ENCODE results near the gene TMEM51.

The TMEM51 gene

DNA sequence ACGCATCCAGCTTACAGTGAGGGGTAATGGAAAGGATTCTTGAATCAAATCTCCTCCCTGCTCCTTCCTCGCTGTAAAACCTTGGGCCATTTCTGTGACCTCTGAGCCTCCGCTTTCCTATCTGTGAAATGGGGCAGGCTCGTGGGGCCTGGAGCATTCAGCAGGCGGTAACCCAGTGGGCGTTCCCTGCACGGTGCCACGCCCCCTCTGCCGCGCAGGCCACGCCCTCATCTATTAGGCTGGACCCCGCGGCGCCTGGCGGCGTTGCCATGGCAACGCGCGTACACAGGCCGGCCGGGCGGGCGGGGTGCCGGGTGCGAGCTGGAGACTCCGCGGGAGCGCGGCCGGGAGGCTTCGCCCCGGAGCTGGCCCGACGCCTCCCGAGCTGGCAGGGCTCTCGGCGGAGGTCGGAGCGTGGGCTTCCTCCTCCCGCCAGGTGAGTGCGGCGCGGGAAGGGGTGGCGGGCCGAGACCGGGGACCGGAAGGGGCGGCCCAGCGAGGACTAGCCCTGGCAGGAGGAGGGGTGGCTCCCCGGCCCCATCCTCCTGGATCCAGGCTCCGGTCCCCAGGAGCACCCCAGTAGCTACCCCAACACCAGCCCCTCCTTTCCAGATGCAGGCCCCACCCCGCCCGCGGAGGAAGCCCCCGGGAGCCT, 93.5 kb downstream of the TMEM51 start, which contains the start of gene FHAD1:
Gene FHAD1 (plus strand): TSS at position 264 of the 655 bp plus-strand sequence. CDS start 4,562 bp downstream, outside the sequence.
- DNase-seq (ENCODE audit: low read depth): peak; percentile 23

- no peak for DNase-seq (ENCODE audit: low read depth)
Measured at GRCh38 chr1:15248216-15248615, 94.7 kb downstream of the TMEM51 start.

DNA sequence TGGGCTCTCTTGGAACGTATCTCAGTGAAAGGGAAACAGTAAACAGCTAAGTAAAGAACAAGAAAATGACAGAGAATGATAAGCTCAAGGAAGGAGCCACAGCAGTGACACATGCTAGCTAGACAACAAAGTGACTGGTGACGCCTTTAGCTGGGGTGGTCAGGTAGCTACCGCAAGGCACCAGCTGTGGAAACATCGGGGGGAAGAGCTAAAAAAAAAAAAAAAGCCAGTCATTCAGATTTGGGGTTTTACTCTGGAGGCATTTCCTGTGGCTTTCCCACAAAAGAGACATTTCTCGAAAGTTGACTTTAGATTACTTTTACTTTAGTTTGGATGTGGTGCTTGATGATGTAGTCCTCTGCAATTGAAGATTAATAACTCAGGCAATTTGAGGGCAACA, 95.5 kb downstream of the TMEM51 start:
- DNase-seq (ENCODE audit: low read depth): peak; percentile 14

DNA sequence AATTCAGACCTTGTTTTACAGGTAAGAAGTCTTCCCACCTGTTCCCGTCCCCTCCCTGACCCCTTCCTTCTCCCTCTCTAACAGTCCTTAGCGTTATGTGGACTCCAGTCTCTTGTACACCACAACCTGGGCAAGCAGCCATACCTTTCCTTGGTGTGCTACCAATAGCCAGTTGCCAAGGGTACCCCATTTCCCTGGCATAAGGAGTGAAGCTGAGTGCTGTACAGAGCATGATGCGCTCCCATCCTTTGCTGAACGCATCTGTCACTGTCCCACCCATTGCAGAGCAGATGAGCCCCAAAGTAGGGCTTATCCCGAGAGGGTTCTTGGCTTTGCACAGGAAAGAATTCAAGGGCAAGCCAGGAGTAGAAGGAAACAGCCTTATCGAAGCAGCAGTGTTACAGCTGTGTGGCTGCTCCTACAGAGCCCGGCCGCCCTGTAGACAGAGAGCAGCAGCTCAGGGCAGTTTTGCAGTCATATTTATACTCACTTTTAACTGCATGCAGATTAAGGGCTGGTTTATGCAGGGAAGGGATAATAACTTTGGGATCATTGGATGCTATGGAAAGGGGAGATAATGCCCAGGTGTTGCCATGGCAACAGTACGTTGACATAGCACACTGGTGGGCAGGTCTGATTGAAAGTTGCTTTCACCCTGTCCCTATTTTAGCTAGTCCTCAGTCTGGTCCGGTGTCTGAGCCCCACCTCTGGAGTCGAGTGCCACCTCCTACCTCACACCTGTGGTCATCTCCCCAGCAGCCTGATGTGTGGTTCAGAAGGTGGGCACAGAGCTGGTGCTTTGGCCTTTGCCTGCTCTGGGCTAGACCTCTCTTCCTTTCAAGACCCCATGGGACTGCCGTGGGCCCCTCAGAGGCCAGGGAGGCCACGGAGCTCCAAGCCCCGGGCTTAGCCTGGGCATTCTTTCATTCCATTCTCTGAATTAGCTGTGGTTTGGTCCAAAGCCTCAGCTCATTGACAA, 98.6 kb downstream of the TMEM51 start:
- no peak for DNase-seq (ENCODE audit: low read depth)

GRCh38 chr1:15254559-15254958, 101.0 kb downstream of the TMEM51 start:
- DNase-seq (ENCODE audit: low read depth): no peak

DNA sequence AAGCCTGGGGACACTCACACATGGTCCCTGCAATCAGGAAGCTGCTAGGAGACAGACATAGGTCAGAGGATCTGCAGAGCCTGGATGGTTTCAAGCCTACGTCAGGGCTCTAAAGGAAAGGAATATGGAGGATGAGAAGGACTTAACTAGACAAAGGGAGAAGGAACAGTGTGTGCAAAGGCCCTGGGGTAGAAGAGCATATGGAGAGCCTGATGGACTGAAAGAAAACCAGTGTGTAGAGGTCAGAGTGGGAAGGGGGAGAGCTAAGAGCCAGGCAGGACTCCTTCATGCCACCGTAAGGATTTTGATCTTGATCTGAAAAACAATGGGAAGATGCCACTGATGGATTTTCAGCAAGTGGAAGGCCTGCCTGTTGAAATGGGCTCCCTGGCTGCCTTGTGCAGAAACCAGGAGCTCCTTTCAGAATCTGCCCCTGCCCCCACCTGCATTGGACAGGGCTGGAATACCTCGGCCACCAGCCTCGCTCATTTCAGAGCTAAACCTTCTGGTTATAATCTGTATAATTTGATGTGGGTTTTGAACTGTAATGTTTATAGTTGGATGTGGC, 102.1 kb downstream of the TMEM51 start:
- DNase-seq (ENCODE audit: low read depth): no peak

- no peak for DNase-seq (ENCODE audit: low read depth)
Measured at GRCh38 chr1:15256584-15256983, 103.0 kb downstream of the TMEM51 start.

- no peak for DNase-seq (ENCODE audit: low read depth)
Measured at GRCh38 chr1:15257309-15257708, 103.8 kb downstream of the TMEM51 start.

GRCh38 chr1:15258833-15259621, 105.5 kb downstream of the TMEM51 start:
- no peak for DNase-seq (ENCODE audit: low read depth)

DNA sequence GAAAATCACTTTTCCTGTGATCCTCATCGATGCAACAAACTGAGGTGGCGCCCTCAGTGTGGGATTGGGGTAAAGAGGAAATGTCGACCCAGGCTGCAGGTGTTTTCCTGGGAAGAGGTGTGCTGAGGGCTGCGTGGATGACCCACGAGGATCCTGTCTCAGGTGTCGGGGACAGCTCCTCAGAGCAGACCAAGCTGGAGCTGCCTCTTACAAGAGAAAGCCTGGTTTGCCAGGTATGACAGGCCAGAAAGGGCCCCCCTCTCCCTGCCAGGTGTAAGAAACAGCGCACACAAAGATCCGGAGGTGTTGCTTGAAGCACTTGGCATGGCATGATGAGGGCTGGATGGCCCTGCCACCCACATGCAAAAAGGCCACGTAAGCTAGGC, 106.1 kb downstream of the TMEM51 start:
- no peak for DNase-seq (ENCODE audit: low read depth)

GRCh38 chr1:15260418-15261154, 107.0 kb downstream of the TMEM51 start:
- no peak for DNase-seq (ENCODE audit: low read depth)

DNA sequence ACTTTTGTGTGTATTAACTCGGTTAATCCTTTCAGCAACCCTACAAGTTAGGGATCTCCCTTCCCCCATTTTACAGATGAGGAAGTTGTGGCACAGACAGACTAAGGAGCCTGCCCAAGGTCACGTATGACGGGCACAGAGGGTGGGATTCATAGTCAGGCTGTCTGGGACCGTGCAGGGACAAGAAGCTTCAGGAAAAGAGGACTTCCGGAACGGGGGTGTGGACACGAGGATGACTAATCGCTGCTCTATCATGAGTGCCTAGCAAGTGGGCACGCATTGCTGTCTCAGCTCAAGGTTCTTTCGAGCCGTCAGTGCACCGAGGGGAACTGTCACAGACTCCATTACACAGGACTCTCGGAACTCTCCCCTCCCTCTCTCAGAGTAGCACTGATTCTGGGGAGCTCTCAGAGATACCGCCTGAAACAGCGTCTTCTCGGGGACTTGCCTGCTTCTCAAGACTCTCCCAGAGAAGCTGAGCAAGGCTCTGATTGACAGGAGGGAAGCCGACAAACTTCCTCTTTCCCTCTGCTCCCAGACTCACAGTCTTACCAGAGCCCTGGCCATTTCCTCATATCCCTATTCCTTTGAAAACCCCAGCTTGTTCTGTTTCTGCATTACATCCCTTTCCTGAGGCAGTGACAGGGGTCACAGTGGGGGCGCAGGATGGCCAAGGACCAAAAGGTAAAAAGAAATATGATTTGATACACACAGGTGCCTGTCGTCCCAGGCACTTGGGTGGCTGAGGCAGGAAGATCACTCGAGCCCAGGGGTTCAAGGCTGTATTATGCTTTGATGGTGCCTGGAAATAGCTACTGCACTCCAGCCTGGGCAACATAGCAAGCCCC, 107.8 kb downstream of the TMEM51 start:
- no peak for DNase-seq (ENCODE audit: low read depth)

DNA sequence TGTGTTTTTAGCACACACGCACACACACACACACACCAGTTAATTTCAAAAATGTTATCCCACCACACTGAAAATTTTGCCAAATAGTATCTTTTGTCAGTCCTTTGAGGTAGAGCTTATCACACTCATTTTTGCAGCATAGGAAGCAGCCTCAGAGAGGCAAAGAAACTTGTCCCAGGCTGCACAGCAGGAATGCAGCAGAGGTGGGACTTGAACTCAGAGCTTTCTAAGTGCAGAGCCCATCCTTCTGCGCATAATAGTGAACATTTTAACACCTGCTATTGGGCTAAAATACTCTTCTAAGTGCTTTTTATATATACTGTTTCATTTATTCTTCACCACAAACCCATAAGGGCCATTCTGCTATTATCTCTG, 108.4 kb downstream of the TMEM51 start:
- DNase-seq (ENCODE audit: low read depth): no peak

GRCh38 chr1:15262706-15263105, 109.2 kb downstream of the TMEM51 start:
- no peak for DNase-seq (ENCODE audit: low read depth)

DNA sequence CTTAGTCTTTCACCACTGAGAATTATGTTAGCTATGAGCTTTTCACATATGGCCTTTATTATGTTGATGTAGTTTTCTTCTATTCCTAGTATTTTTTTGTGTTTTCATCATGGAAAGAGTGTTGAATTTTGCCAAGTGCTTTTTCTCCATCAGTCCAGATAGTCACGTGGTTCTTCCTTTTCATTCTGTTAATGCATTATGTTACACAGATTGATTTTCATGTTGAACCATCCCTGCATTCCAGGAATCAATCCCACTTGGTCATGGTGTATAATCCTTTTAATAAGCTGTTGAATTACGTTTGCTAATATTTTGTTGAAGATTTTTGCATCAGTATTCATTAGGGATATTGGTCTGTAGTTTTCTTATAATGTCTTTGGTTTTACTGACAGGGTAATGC, 111.2 kb downstream of the TMEM51 start:
- DNase-seq (ENCODE audit: low read depth): no peak
